Lower leg skin (tissue), 4 donors: ENCODE results near the gene SEC61A1. TPM values are rescaled to one million over a fixed set of nuclear protein-coding genes. Genes with fewer than 3 reads are reported as not detected.

Experiments used
- DNase-seq, 2 donors: peaks; one replicate each; pipeline ENCODE4 v3.0.0-alpha.2; 2019; ENCODE audit warnings: low spot score in 2 of 2
- H3K4me3 ChIP-seq: fragments of 200-600 bp; sonication (generic); 2 replicates; pipeline ENCODE4 v1.5.1; 2017; ENCODE audit warnings: mild to moderate bottlenecking, low read depth; ENCODE audit not compliant: poor library complexity, severe bottlenecking
- CTCF ChIP-seq, 3 donors: fragments of 450-650 bp; IDR thresholded peaks; one replicate each; pipeline ENCODE4 v1.5.1; 2016; ENCODE audit warnings: antibody characterized with exemption in 3 of 3, mild to moderate bottlenecking in 3 of 3, moderate library complexity in 2 of 3
- POLR2A ChIP-seq, 2 donors: fragments of 450-650 bp; IDR thresholded peaks; one replicate each; pipeline ENCODE4 v1.6.1; 2016 to 2017; ENCODE audit warnings: antibody characterized with exemption in 2 of 2, mild to moderate bottlenecking in 1 of 2, moderate library complexity in 1 of 2
- WGBS, 2 donors: methylation state at CpG; one replicate each; pipeline ENCODE4 v1.1.5; 2018; 5-methylcytosine and 5-hydroxymethylcytosine counted together
- intact Hi-C: fragments of 100-400 bp; cut with DNase I; formaldehyde crosslinking; loops from one replicate; pipeline ENCODE4 v1.15.0; 2023; ENCODE audit warnings: low total_unique reads
- total RNA-seq, 4 donors: library from RNA; depleted of rRNA; stranded (reverse); fragments of >200 nt; gene quantifications; one replicate each; pipeline ENCODE4 v1.1.0, GENCODE V29; 2016

The SEC61A1 gene
- total RNA-seq, 4 donors from 2014 or later, result 53.3 to 120 (median 88.9) TPM

DNA sequence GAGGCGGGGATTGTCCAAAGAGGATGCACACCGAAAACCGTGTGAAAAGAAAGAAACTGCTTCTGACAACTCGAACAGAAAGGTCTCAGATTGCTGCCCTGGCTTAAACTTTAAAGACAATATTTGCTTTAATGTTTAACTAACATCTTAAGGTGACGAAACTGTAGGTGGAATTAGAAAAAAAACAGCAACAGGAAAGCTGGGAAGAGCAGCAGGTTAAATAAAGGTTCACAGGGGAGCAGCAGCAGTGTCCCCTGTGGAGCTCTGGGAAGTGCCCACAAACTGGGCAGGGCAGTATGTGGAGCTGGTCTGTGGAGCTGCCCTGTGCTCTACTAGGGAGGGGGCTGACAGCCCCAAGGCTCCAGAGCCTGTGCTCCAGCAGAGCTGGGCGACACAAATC lies 46.0 kb downstream of the SEC61A1 start:
- DNase-seq, result no peak
- 92 to 95% methylated on average over 6 of the region's 6 CpGs for WGBS, 2 donors
- TF ChIP-seq CTCF (IDR thresholded peaks at IDR 0.05) (no peak), POLR2A (IDR thresholded peaks at IDR 0.05) (no peak)
- intact Hi-C loops, result loop anchor here (10.0 kb wide), 1 partner anchor 407 kb away; no protein-coding TSS in a partner anchor
- H3K4me3 ChIP-seq, result no peak overlapping the region

- no peak for TF ChIP-seq POLR2A (IDR thresholded peaks at IDR 0.05)
- TF ChIP-seq CTCF (IDR thresholded peaks at IDR 0.05), result no peak
- WGBS, 2 donors, result 86 to 88% methylated on average over 3 of the region's 3 CpGs
- H3K4me3 ChIP-seq, result no peak overlapping the region
- no peak for DNase-seq
- intact Hi-C loops, result no loop called here
These were observed 47.9 kb downstream of the SEC61A1 start for GRCh38 chr3:128100161-128100560.

GRCh38 chr3:128100638-128101037 lies 48.4 kb downstream of the SEC61A1 start:
- H3K4me3 ChIP-seq, result no peak overlapping the region
- WGBS, 2 donors, result 86 to 92% methylated on average over 2 of the region's 2 CpGs
- no peak for TF ChIP-seq POLR2A (IDR thresholded peaks at IDR 0.05)
- TF ChIP-seq CTCF (IDR thresholded peaks at IDR 0.05), result no peak
- DNase-seq, result no peak
- intact Hi-C loops, result no loop called here

DNA sequence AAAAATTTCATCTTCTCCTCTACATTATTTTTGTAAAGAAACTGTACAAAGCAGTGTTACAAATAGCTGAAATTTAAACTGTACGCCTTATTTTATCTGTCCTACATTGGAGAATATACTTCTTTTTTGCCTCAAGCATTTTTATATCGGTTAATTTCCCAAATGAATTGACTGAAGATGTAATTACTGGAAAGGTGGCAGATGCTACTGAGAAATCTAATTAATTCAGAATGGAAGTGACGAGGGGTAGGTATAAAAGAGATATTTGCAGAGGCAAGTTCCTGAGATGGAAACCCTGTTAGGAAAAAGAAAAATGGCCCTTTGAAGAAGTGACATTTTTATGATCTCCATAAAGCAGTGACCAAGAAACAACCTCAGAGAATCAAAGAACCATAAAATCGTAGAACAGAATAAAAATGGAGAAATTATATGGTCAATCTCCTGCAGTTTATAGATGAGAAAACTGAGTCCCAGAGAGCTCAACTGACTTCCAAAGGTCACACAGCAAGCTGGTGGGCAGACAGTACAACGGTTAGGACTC lies 51.0 kb downstream of the SEC61A1 start:
- 88 to 92% methylated on average over 5 of the region's 5 CpGs for WGBS, 2 donors
- intact Hi-C loops, result no loop called here
- no peak overlapping the region for H3K4me3 ChIP-seq
- DNase-seq, result no peak
- no peak for TF ChIP-seq POLR2A (IDR thresholded peaks at IDR 0.05)
- no peak for TF ChIP-seq CTCF (IDR thresholded peaks at IDR 0.05)

DNA sequence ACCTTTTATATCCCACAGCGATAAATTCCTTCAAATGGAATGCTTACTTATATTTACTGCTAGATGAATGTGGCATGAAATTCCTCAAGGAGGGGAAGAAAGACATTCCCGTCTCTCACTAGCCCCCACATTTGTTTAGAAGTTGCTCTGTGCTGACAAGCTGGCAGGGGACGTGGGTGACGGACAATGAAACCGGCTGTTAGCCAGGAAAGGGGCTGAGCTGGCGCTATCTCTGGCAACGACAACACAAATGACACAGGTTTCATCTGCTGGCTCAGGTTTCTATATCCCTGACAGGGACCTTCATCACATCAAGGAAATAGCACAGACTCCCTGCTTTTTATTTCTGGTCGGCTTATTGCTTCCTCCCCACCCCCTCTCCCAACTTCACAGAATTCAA lies 55.6 kb downstream of the SEC61A1 start:
- WGBS, 2 donors, result 69 to 81% methylated on average over 8 of the region's 8 CpGs
- no peak for DNase-seq
- H3K4me3 ChIP-seq, result no peak overlapping the region
- intact Hi-C loops, result no loop called here
- TF ChIP-seq POLR2A (IDR thresholded peaks at IDR 0.05) (no peak), CTCF (IDR thresholded peaks at IDR 0.05) (no peak)

GRCh38 chr3:128111147-128111546 lies 58.9 kb downstream of the SEC61A1 start:
- H3K4me3 ChIP-seq, result no peak overlapping the region
- TF ChIP-seq POLR2A (IDR thresholded peaks at IDR 0.05) (no peak), CTCF (IDR thresholded peaks at IDR 0.05) (no peak)
- WGBS, 2 donors, result 90 to 97% methylated on average over 5 of the region's 5 CpGs
- intact Hi-C loops, result no loop called here
- DNase-seq, result no peak
